ENCODE results near the gene RPS6KC1. TPM values are rescaled to one million over a fixed set of nuclear protein-coding genes. Genes with fewer than 3 reads are reported as not detected.

The RPS6KC1 gene
- total RNA-seq, 2 donors from 2014 or later = 20.7 to 34.1 TPM

GRCh38 chr1:213251972-213252371, 200.9 kb downstream of the RPS6KC1 start:
- TF ChIP-seq CTCF (IDR thresholded peaks at IDR 0.05) = no peak
- no peak overlapping the region for H3K27ac ChIP-seq
- H3K4me1 ChIP-seq (ENCODE audit: control insufficient read depth in 1 of 2, low read depth in 2 of 2) = no peaks in the 10 kb centered on the region
- H3K9me3 ChIP-seq = no peaks in the 10 kb centered on the region
- no peaks in the 10 kb centered on the region for H3K27me3 ChIP-seq (replicated peaks; ENCODE audit: insufficient read depth)
- DNase-seq (ENCODE audit: low spot score) (no peak), ATAC-seq (ENCODE audit: insufficient number of reproducible peaks, low FRiP score, low read depth) (no peak)
- no peak overlapping the region for H3K4me3 ChIP-seq
- H3K36me3 ChIP-seq = peaks cover under 1% of the 10 kb centered on the region

GRCh38 chr1:213256438-213257087, 205.5 kb downstream of the RPS6KC1 start:
- no peaks in the 10 kb centered on the region for H3K4me1 ChIP-seq (ENCODE audit: control insufficient read depth in 1 of 2, low read depth in 2 of 2)
- H3K36me3 ChIP-seq = peaks cover 3% of the 10 kb centered on the region
- H3K27ac ChIP-seq = no peak overlapping the region
- DNase-seq (ENCODE audit: low spot score) (no peak), ATAC-seq (ENCODE audit: insufficient number of reproducible peaks, low FRiP score, low read depth) (no peak)
- no peaks in the 10 kb centered on the region for H3K27me3 ChIP-seq (replicated peaks; ENCODE audit: insufficient read depth)
- no peak for TF ChIP-seq CTCF (IDR thresholded peaks at IDR 0.05)
- H3K4me3 ChIP-seq = no peak overlapping the region
- no peaks in the 10 kb centered on the region for H3K9me3 ChIP-seq

GRCh38 chr1:213260311-213261075, 209.5 kb downstream of the RPS6KC1 start:
- H3K27ac ChIP-seq = no peak overlapping the region
- no peak overlapping the region for H3K4me3 ChIP-seq
- no peak for DNase-seq (ENCODE audit: low spot score)
- ATAC-seq (ENCODE audit: insufficient number of reproducible peaks, low FRiP score, low read depth) = no peak
- peaks cover 8% of the 10 kb centered on the region for H3K36me3 ChIP-seq
- H3K4me1 ChIP-seq (ENCODE audit: control insufficient read depth in 1 of 2, low read depth in 2 of 2) = no peaks in the 10 kb centered on the region
- no peaks in the 10 kb centered on the region for H3K9me3 ChIP-seq
- TF ChIP-seq CTCF (IDR thresholded peaks at IDR 0.05) = no peak
- no peaks in the 10 kb centered on the region for H3K27me3 ChIP-seq (replicated peaks; ENCODE audit: insufficient read depth)

- Histone ChIP-seq H3K36me3 (peaks cover 6% of the 10 kb centered on the region), H3K27me3 (replicated peaks; ENCODE audit: insufficient read depth) (no peaks in the 10 kb centered on the region), H3K4me3 (no peak overlapping the region), H3K9me3 (peaks cover 4% of the 10 kb centered on the region), H3K4me1 (ENCODE audit: control insufficient read depth in 1 of 2, low read depth in 2 of 2) (no peaks in the 10 kb centered on the region), H3K27ac (no peak overlapping the region)
- no peak for ATAC-seq (ENCODE audit: insufficient number of reproducible peaks, low FRiP score, low read depth)
- no peak for DNase-seq (ENCODE audit: low spot score)
- no peak for TF ChIP-seq CTCF (IDR thresholded peaks at IDR 0.05)
Measured at GRCh38 chr1:213264531-213264930, 213.5 kb downstream of the RPS6KC1 start.

GRCh38 chr1:213266983-213267772, 216.1 kb downstream of the RPS6KC1 start:
- H3K36me3 ChIP-seq = peaks cover 6% of the 10 kb centered on the region
- H3K27ac ChIP-seq = no peak overlapping the region
- no peaks in the 10 kb centered on the region for H3K4me1 ChIP-seq (ENCODE audit: control insufficient read depth in 1 of 2, low read depth in 2 of 2)
- H3K9me3 ChIP-seq = peaks cover 4% of the 10 kb centered on the region
- H3K27me3 ChIP-seq (replicated peaks; ENCODE audit: insufficient read depth) = no peaks in the 10 kb centered on the region
- no peak for TF ChIP-seq CTCF (IDR thresholded peaks at IDR 0.05)
- H3K4me3 ChIP-seq = no peak overlapping the region
- ATAC-seq (ENCODE audit: insufficient number of reproducible peaks, low FRiP score, low read depth) (no peak), DNase-seq (ENCODE audit: low spot score) (no peak)

Data from thoracic aorta (tissue), 2 donors.